Neural cell (in vitro differentiated cells): ENCODE measurements around the gene FRS3. TPM values are rescaled to one million over a fixed set of nuclear protein-coding genes. Genes with fewer than 3 reads are reported as not detected.

Experiments
- H2AFZ ChIP-seq: fragments of 200-600, 300-800 bp; sonication (generic), shearing (Covaris generic); 2 replicates; pipeline ENCODE4 v1.6.0; 2014; ENCODE audit warnings: low read depth, mild to moderate bottlenecking, antibody characterized with exemption, low read length, moderate library complexity
- H3F3A ChIP-seq: fragments of 200-600 bp; shearing (Covaris generic); 2 replicates; pipeline ENCODE4 v1.6.1; 2016; ENCODE audit warnings: mild to moderate bottlenecking, moderate library complexity, mixed read lengths, antibody characterized with exemption, low read length; ENCODE audit not compliant: insufficient read depth, poor library complexity, severe bottlenecking
- H3K27ac ChIP-seq: fragments of 200-600, 300-800 bp; sonication (generic), shearing (Covaris generic); 2 replicates; pipeline ENCODE4 v1.5.1; 2014; ENCODE audit warnings: mild to moderate bottlenecking, low read length, moderate library complexity
- H3K27me3 ChIP-seq: fragments of 300-800, 200-600 bp; sonication (generic), shearing (Covaris generic); 2 replicates; pipeline ENCODE4 v1.6.0; 2014; ENCODE audit warnings: mild to moderate bottlenecking, low read depth, low read length, moderate library complexity; ENCODE audit not compliant: insufficient read depth
- H3K36me3 ChIP-seq: fragments of 300-800, 200-600 bp; sonication (generic), shearing (Covaris generic); 2 replicates; pipeline ENCODE4 v1.5.1; 2014; ENCODE audit warnings: mild to moderate bottlenecking, antibody characterized with exemption, low read length, moderate library complexity; ENCODE audit not compliant: insufficient read depth
- H3K4me2 ChIP-seq: fragments of 300-800, 200-600 bp; sonication (generic), shearing (Covaris generic); 2 replicates; pipeline ENCODE4 v1.6.0; 2014; ENCODE audit warnings: mild to moderate bottlenecking, low read length
- H3K4me3 ChIP-seq: fragments of 300-800, 200-600 bp; sonication (generic), shearing (Covaris generic); 2 replicates; pipeline ENCODE4 v1.5.1; 2014; ENCODE audit warnings: mild to moderate bottlenecking, low read length, moderate library complexity
- H3K79me2 ChIP-seq: fragments of 200-600 bp; shearing (Covaris generic); replicated peaks from 2 replicates; pipeline ENCODE4 v1.6.0; 2014; ENCODE audit warnings: mild to moderate bottlenecking, low read length, moderate library complexity; ENCODE audit not compliant: insufficient read depth
- H3K9ac ChIP-seq: fragments of 300-800, 200-600 bp; sonication (generic), shearing (Covaris generic); 2 replicates; pipeline ENCODE4 v1.6.1; 2016; ENCODE audit warnings: mild to moderate bottlenecking, low read length, mixed read lengths
- H3K9me2 ChIP-seq: fragments of 200-600 bp; shearing (Covaris generic); 2 replicates; pipeline ENCODE4 v1.6.1; 2016; ENCODE audit warnings: mild to moderate bottlenecking, low read length, mixed read lengths; ENCODE audit not compliant: insufficient read depth
- H3K9me3 ChIP-seq: fragments of 200-600, 300-800 bp; sonication (generic), shearing (Covaris generic); 2 replicates; pipeline ENCODE4 v1.6.1; 2016; ENCODE audit warnings: mild to moderate bottlenecking, mixed run types, low read length, moderate library complexity, mixed read lengths
- H4K20me1 ChIP-seq: fragments of 200-600 bp; shearing (Covaris generic); 2 replicates; pipeline ENCODE4 v1.6.1; 2016; ENCODE audit warnings: mild to moderate bottlenecking, mixed run types; ENCODE audit not compliant: insufficient read depth
- CTCF ChIP-seq: fragments of 450-650 bp; IDR thresholded peaks from 2 replicates; pipeline ENCODE4 v1.5.1; 2014; ENCODE audit warnings: antibody characterized with exemption, mild to moderate bottlenecking, moderate library complexity; ENCODE audit not compliant: poor library complexity, severe bottlenecking
- EP300 ChIP-seq: fragments of 450-650 bp; conservative IDR thresholded peaks from 2 replicates; pipeline ENCODE4 v1.6.1; 2014; ENCODE audit warnings: antibody characterized with exemption, mild to moderate bottlenecking, moderate library complexity; ENCODE audit not compliant: poor library complexity, severe bottlenecking
- EZH2 ChIP-seq: fragments of 200-600, 300-800 bp; shearing (Covaris generic), sonication (generic); IDR thresholded peaks from 2 replicates; pipeline ENCODE4 v1.6.1; 2014; ENCODE audit warnings: antibody characterized with exemption, low read length, borderline replicate concordance, mild to moderate bottlenecking; ENCODE audit not compliant: insufficient read depth, poor library complexity, severe bottlenecking
- MXI1 ChIP-seq: fragments of 450-650 bp; conservative IDR thresholded peaks from 2 replicates; pipeline ENCODE4 v1.6.1; 2014; ENCODE audit warnings: antibody characterized with exemption, mild to moderate bottlenecking; ENCODE audit not compliant: poor library complexity, severe bottlenecking
- POLR2AphosphoS5 ChIP-seq: IDR thresholded peaks from 2 replicates; pipeline ENCODE4 v1.6.1; 2012
- RAD21 ChIP-seq: fragments of 450-650 bp; conservative IDR thresholded peaks from 2 replicates; pipeline ENCODE4 v1.6.1; 2014; ENCODE audit warnings: antibody characterized with exemption, mild to moderate bottlenecking, moderate library complexity
- REST ChIP-seq: IDR thresholded peaks from 2 replicates; pipeline ENCODE4 v1.6.1; 2012; ENCODE audit warnings: borderline replicate concordance
- SMC3 ChIP-seq: fragments of 450-650 bp; conservative IDR thresholded peaks from 2 replicates; pipeline ENCODE4 v1.6.1; 2014; ENCODE audit warnings: antibody characterized with exemption, mild to moderate bottlenecking, moderate library complexity; ENCODE audit not compliant: poor library complexity
- TAF1 ChIP-seq: IDR thresholded peaks from 2 replicates; pipeline ENCODE4 v1.6.1; 2012; ENCODE audit warnings: low read depth
- polyA plus RNA-seq: library from polyadenylated mRNA; depleted of rRNA; stranded (reverse); fragments of >200 nt; gene quantifications from 2 replicates; pipeline ENCODE4 v1.2.3, GENCODE V29; 2014

The FRS3 gene
- polyA plus RNA-seq, 1 donor from 2014 or later, result 15.7 TPM

GRCh38 chr6:41822021-41822420 is 42.3 kb upstream of the FRS3 start:
- Histone ChIP-seq H3K27ac (no peak overlapping the region), H3K9me2 (no peaks in the 10 kb centered on the region), H3K36me3 (no peaks in the 10 kb centered on the region), H3K9ac (no peak overlapping the region), H3K4me3 (no peak overlapping the region), H4K20me1 (no peaks in the 10 kb centered on the region), H2AFZ (no peak overlapping the region), H3K27me3 (no peaks in the 10 kb centered on the region), H3F3A (no peaks in the 10 kb centered on the region), H3K79me2 (no peaks in the 10 kb centered on the region), H3K4me2 (no peak overlapping the region), H3K9me3 (no peaks in the 10 kb centered on the region)
- TF ChIP-seq POLR2AphosphoS5 (no peak), SMC3 (no peak), EZH2 (no peak), RAD21 (no peak), REST (no peak), TAF1 (no peak), EP300 (no peak), CTCF (no peak), MXI1 (no peak)

- Histone ChIP-seq H3K36me3 (no peaks in the 10 kb centered on the region), H3K4me2 (no peak overlapping the region), H3K9ac (no peak overlapping the region), H3K4me3 (no peak overlapping the region), H2AFZ (no peak overlapping the region), H3K27ac (no peak overlapping the region), H3K9me2 (no peaks in the 10 kb centered on the region), H3K9me3 (no peaks in the 10 kb centered on the region), H4K20me1 (no peaks in the 10 kb centered on the region), H3K79me2 (no peaks in the 10 kb centered on the region), H3F3A (no peaks in the 10 kb centered on the region), H3K27me3 (no peaks in the 10 kb centered on the region)
- TF ChIP-seq MXI1, result no peak
- no peak for TF ChIP-seq SMC3
- TF ChIP-seq TAF1, result no peak
Measured at GRCh38 chr6:41821266-41821665, 41.6 kb upstream of the FRS3 start.
